NCI-H2196 (cell line): ENCODE data around the gene PON1.

Experiments
- DNase-seq: peaks from one replicate; lab custom pipeline; 2025; ENCODE audit not compliant: unreplicated experiment; lab: John Stamatoyannopoulos, UW

The PON1 gene

GRCh38 chr7:95324431-95324830 lies at the start of gene PON1:
Gene PON1, minus strand, starts transcription at chr7:95324532. Its CDS starts 57 bp downstream, at chr7:95324475.
- DNase-seq = peak; percentile 28

DNA sequence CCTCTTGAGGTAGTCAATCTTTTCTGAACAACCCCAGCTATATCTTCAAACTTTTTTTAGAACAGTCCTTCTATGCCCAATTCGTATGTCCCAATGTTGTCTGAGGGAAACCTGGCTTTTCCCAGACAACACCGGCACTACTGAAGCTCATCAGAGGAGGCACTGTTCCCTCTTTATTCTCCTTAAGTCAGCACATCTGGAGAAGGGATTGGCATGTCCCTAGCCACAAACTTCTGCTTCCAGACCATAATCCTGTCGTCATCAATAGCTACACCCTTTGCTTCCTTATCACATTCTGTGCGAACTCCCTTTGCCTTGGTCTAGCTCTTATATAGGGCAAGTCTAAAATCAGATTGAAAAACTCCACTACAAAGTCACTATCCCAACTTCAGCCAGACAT lies 49.0 kb upstream of the PON1 start:
- DNase-seq = no peak

GRCh38 chr7:95368235-95368634 lies 43.9 kb upstream of the PON1 start:
- DNase-seq = no peak

- DNase-seq = no peak
Observed at GRCh38 chr7:95367606-95368005, 43.3 kb upstream of the PON1 start.

DNA sequence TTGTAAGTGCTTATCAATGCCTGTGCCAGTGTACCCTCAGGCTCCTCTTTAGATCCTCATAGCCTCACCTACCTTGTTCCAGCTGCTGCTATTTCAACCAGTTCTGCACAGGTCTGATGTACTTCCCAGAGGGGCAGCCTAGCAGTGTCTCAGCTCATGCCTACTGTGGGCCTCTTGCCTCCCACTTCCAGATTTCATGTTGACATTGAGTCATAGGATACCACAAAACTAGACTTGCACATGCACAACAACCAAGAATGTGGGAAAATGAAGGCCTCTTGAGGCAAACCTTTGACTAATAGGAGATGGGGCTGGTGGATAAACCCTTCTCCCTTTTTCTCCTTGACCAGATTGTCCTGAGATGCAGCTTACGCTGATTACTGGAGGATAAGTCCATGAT lies 40.8 kb upstream of the PON1 start:
- no peak for DNase-seq

DNA sequence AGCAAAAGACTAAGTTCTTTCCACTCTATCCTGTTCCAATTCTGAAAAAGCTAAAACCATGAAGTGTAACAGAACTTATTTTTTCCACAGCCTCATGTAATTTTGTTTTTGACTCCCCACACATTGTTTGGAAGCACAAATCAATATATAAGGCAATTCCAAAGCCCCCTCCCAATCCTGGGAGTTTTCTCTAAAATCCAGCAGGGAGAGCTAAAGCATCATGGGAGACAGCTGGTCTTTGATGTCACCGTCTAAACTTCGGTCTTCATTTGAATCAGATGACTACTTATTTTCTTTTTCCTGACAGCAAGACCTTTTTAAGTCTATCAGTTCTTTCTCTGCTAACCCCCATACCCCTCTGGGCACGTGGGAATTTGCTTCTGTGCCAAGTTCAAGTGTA lies 33.3 kb upstream of the PON1 start:
- no peak for DNase-seq

DNA sequence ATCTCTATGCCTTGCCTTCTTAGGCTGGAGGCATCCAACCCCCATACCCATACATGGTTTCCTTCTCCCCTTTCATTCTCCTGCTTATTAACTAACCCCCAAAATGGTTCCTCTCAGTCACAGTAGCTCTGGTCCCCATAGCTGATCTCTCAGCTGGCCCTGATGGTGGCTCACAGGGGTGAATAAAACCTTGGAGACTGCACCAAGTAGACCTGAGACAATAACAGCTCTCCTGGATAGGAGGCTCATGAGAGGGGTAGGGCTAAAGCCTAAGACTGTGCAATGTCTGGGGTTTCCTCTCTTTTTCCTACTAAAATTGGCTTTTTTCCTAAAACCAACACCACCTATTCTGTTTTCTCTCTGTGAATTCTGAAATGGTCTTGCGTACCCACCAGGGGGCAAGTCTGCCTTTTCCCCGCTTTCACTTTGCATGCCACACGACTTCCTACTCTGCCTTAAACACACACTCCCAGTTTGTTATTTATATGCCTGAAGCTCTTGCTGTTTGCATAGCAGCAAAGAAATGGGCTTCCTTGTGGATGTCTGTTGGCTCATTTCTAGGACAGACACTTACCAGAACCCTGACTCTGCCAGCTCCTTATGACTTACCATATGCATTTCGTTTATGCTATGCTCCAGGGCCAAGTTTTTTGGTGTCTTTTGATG lies 18.4 kb upstream of the PON1 start:
- DNase-seq = no peak

GRCh38 chr7:95342029-95342428 lies 17.7 kb upstream of the PON1 start:
- DNase-seq = no peak

DNA sequence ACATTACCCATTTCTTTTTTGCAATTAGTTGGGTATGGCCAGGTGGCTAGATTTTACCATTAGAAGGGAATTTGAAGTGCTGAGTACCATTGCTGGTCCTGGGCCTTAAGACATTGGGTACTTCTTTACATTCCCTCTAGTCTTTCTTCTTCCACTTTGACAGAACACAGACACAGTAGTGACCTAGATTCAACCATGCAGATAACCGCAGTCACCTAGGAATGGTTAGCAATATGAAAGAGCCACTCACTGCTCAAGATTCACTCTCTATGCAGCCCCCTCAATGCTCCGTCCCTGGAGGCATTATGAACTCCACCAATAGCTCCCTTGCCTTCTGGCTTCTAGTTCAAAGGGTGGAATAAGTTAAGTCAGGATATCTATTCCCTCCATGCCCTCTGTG lies 16.2 kb upstream of the PON1 start:
- DNase-seq = no peak

GRCh38 chr7:95338832-95339231 lies 14.5 kb upstream of the PON1 start:
- no peak for DNase-seq

DNA sequence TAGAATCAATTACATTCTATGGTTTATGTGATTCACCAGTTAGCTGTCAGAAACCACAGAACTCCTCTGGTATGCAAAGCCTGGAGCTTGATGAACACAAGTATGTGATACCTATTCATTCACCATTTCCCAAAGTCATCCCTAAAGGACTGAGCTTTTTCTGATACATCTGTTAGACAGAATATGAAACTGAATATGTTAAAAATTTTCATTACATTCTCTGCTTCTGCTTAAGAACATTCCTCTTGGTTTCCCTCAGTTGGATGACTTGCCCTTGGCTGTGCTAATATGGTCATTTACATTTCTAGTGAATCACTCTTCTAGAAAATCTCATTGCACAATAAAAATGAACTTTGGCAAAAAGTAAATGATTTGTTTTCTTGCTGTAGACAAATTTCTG lies 10.8 kb upstream of the PON1 start:
- no peak for DNase-seq

- DNase-seq = no peak
Observed at GRCh38 chr7:95334447-95334846, 10.1 kb upstream of the PON1 start.

DNA sequence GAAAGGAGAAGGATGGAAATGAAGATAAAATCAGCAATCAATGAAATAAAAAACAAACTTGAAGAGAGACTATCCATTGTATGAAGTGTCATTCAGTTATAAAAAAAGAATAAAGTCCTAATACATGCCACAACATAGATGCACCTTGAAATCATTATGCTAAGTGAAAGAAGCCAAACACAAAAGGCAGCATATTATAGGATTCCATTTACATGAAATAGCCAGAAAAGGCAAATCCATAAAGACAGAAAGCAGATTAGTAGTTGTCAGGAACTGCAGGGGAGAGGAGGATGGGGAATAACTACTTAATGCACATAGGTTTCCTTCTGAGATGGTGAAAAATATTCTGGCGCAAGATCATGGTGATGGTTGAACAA lies 6.6 kb upstream of the PON1 start:
- DNase-seq = no peak

- DNase-seq = peak; percentile 9
Observed at GRCh38 chr7:95330204-95330960, 6.0 kb upstream of the PON1 start.

GRCh38 chr7:95327356-95327755 lies 3.0 kb upstream of the PON1 start:
- DNase-seq = no peak

DNA sequence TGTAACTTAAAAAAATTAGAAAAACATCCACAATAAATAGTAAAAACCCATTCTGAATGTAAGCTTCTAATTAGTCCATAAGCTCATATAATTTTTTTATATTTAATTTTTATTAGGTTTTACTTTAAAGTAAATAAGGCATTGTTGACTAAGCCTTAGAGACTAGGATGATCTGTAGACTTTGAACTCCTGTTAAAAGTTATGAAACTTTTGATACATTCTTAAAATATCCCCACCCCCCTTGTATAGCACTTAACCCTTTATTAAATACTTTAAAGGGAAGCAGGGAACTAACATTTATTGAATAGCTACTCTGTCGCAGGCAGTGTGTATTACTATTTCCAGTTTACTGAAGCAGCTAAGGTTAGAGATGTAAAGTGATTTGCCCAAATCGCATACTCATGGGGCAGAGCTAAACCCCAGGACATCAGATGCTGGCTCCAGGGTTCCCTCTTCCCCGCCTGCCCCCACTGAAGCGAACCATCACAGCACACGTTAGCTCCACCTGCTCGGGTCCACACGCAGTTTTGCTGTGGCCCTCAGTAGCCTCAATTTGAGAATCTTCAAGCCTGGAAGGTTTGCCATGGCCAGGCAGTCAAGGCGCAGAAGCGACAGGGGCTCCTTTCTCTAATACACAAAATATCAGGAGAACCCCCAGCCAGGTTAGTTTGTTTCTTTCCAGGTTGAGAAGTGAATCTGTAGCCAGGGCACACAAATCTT lies 762 bp downstream of the PON1 start:
- no peak for DNase-seq

- DNase-seq = no peak
Observed at GRCh38 chr7:95322854-95323253, 1.5 kb downstream of the PON1 start.

DNA sequence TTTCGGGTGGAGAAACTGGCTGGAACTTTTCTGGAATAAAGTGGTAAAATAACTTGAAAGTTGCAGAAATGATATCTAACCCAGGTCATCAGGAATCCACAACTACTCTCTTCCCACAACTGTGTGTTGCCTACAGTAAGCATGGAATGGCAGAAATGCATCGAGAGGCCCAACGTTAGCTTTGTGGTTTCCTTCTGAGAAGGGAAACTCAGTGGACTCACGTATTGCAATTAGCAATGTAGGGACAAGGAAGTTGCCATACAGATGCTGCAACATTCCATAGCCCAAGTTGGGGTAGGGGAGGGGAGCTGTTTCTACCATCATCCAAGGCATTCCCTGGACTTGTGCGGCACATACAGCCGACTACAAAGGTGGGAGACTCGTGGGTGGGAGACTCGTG lies 1.9 kb downstream of the PON1 start:
- DNase-seq = no peak

DNA sequence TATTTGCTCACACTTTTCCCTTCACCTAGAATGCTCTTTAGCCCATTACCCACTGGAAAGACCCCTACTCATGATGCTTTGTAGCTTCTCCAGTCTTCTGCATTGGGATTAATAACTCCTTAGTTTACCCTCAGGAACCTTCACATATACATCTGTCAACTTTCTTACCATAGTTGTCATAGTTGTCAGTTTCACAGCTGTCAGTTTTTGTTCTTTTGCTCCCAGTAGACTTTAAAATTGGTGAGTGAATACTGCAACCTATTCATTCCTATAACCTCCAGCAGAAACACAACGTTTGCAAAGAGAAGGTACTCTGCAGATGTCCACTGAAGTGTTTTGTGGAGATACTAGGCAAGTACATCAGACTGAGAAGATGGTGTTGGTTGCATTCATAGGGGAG lies 2.6 kb downstream of the PON1 start:
- DNase-seq = no peak

- no peak for DNase-seq
Observed at GRCh38 chr7:95320651-95321050, 3.7 kb downstream of the PON1 start.

DNA sequence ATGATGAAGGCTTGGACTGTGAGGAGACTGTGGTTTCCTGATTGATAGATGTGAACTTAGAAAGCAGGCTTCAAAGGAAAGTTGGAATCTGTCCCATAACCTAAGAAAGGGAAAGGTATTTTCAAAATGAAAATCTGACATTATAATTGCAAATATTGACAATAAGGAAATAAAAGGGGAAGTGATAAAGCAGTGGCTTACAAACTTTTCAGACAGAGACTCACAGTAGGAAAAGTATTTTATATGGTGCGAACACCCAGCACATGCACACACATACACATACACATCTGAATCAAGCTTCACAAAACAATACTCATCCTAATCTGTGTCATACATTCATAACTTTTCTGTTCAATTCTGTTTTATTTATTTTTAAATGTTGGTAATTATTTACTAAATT lies 4.8 kb downstream of the PON1 start:
- no peak for DNase-seq

DNA sequence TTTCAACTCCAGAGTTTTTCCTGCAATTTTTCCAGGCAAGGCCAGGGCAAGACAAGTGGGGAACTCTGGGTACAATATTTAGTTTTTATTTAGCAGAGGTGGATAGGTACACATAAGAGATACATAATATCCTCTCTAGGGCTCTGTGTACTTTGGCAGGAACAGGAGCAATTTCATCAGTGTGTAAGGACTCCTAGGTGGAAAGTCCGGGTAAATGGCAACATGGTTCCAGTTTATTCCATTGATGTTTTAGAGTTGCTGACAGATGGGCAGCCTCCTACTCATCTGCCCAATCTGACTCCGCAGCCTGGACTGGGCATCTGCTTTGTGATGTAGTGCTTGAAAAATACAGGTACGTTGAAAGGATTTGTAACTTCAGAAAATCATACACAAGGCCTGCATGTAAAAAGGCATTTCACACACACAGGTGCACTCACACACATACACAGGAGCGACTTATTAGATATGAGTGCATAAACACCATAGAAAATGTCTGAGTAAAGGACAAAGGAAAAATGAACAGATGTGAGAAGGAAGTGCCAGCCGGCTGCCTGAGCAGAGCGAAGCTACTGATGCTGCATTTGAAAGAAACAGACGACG lies 5.7 kb downstream of the PON1 start:
- DNase-seq = peak; percentile 22
